KMS-11 (cell line): ENCODE measurements around the gene SYVN1.

Source experiments
- H2AFZ ChIP-seq: fragments of 200-600 bp; sonication (generic); 2 replicates; pipeline ENCODE4 v1.6.1; 2016; ENCODE audit warnings: antibody characterized with exemption, mixed run types, low read depth
- H3K27ac ChIP-seq: fragments of 200-600 bp; sonication (generic); 2 replicates; pipeline ENCODE4 v1.6.1; 2016; ENCODE audit warnings: mild to moderate bottlenecking, mixed run types
- H3K27me3 ChIP-seq: fragments of 200-600 bp; sonication (generic); 2 replicates; pipeline ENCODE4 v1.6.1; 2017; ENCODE audit warnings: mild to moderate bottlenecking, low read depth, mixed run types, moderate library complexity; ENCODE audit not compliant: insufficient read depth
- H3K36me3 ChIP-seq: fragments of 200-600 bp; sonication (generic); 2 replicates; pipeline ENCODE4 v1.6.1; 2017; ENCODE audit warnings: mild to moderate bottlenecking, mixed run types; ENCODE audit not compliant: insufficient read depth
- H3K4me1 ChIP-seq: fragments of 200-600 bp; sonication (generic); 2 replicates; pipeline ENCODE4 v1.6.1; 2016; ENCODE audit warnings: mild to moderate bottlenecking, low read depth, mixed run types; ENCODE audit not compliant: poor library complexity, severe bottlenecking
- H3K4me2 ChIP-seq: fragments of 200-600 bp; sonication (generic); 2 replicates; pipeline ENCODE4 v1.7.0; 2016; ENCODE audit warnings: mild to moderate bottlenecking, mixed run types
- H3K4me3 ChIP-seq: fragments of 200-600 bp; sonication (generic); IDR thresholded peaks from 2 replicates; pipeline ENCODE4 v1.6.1; 2017; ENCODE audit warnings: low read depth, low read length, mixed read lengths; ENCODE audit not compliant: insufficient read depth
- H3K79me2 ChIP-seq: fragments of 200-600 bp; sonication (generic); 2 replicates; pipeline ENCODE4 v1.6.1; 2016; ENCODE audit warnings: low read depth, mixed run types; ENCODE audit not compliant: insufficient read depth
- H3K9ac ChIP-seq: fragments of 200-600 bp; sonication (generic); 2 replicates; pipeline ENCODE4 v1.6.1; 2016; ENCODE audit warnings: mild to moderate bottlenecking, mixed run types
- H4K20me1 ChIP-seq: fragments of 200-600 bp; sonication (generic); 2 replicates; pipeline ENCODE4 v1.6.1; 2016; ENCODE audit warnings: mild to moderate bottlenecking, mixed run types; ENCODE audit not compliant: insufficient read depth
- CTCF ChIP-seq: fragments of 200-600 bp; sonication (generic); conservative IDR thresholded peaks from 2 replicates; pipeline ENCODE4 v1.6.1; 2017; ENCODE audit warnings: low read depth, mild to moderate bottlenecking, antibody characterized with exemption, low read length, moderate library complexity, mixed read lengths

The SYVN1 gene

GRCh38 chr11:65113839-65114238 lies 20.5 kb downstream of the SYVN1 start:
- H4K20me1 ChIP-seq: no peaks in the 10 kb centered on the region
- H3K4me2 ChIP-seq: no peak overlapping the region
- H3K79me2 ChIP-seq: peaks cover 19% of the 10 kb centered on the region
- H3K9ac ChIP-seq: no peak overlapping the region
- H3K4me3 ChIP-seq: no peak overlapping the region
- no peak for TF ChIP-seq CTCF
- no peaks in the 10 kb centered on the region for H3K27me3 ChIP-seq
- H3K27ac ChIP-seq: no peak overlapping the region
- H3K4me1 ChIP-seq: peaks cover 41% of the 10 kb centered on the region
- no peaks in the 10 kb centered on the region for H3K36me3 ChIP-seq
- no peak overlapping the region for H2AFZ ChIP-seq

DNA sequence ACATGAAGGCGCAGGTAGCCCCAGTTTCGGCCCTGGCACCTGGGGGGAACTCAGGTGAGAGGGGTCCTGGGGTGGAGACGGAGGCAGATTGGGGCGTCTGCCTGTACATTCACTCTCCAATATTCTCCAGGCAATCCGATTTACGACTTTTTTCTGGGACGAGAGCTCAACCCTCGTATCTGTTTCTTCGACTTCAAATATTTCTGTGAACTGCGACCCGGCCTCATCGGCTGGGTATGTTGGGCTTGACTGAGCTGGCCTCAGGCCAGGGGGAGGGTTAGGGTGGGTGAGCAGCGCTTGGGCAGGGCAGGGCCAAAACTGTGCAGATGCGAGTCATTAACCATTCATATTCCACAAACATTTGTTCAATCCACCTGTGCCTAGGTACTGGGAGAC lies 21.0 kb downstream of the SYVN1 start:
- Histone ChIP-seq H3K36me3 (no peaks in the 10 kb centered on the region), H3K4me2 (no peak overlapping the region; the same call in 1 of the 2 replicates), H3K4me3 (no peak overlapping the region), H3K27ac (no peak overlapping the region), H2AFZ (no peak overlapping the region), H3K9ac (no peak overlapping the region), H3K79me2 (peaks cover 19% of the 10 kb centered on the region), H3K27me3 (no peaks in the 10 kb centered on the region), H3K4me1 (peaks cover 41% of the 10 kb centered on the region), H4K20me1 (no peaks in the 10 kb centered on the region)
- no peak for TF ChIP-seq CTCF

DNA sequence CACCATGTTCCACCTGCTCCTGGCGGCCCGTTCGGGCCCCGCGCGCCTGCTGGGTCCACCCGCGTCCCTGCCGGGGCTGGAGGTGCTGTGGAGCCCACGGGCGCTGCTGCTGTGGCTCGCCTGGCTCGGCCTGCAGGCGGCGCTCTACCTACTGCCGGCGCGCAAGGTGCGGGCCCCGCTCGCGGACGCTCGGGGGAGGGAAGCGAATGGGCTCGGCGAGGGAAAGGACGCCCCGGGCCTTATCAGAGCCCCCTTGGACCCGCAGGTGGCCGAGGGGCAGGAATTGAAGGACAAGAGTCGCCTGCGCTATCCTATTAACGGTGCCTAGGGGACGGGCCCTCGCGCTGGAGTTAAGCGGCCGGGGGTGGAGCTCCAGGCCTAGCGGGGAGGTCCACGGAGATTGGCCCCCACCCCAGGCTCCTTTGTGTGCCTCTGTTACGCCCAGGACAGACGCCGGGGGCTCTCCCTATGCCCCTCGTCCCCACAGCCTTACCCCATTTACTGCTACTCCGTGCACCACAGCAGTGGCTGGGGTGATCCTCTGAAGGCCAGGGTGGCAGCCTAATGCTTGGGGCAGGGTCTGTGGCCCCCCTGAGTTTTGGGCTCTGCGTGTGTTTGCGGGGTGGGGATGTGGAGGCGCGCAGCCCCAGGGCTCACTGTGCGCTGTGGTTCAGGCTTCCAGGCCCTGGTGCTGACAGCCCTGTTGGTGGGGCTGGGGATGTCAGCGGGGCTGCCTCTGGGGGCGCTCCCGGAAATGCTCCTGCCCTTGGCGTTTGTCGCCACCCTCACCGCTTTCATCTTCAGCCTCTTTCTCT lies 21.6 kb downstream of the SYVN1 start:
- H3K27ac ChIP-seq: no peak overlapping the region
- peak overlapping the region; percentile 81 for H3K4me2 ChIP-seq
- peaks cover 38% of the 10 kb centered on the region for H3K4me1 ChIP-seq
- H2AFZ ChIP-seq: no peak overlapping the region
- no peaks in the 10 kb centered on the region for H3K27me3 ChIP-seq
- H3K36me3 ChIP-seq: no peaks in the 10 kb centered on the region
- H3K9ac ChIP-seq: peak overlapping the region; percentile 34; the same call in 1 of the 2 replicates
- no peaks in the 10 kb centered on the region for H4K20me1 ChIP-seq
- peaks cover 19% of the 10 kb centered on the region for H3K79me2 ChIP-seq
- TF ChIP-seq CTCF: peak; percentile 82
- H3K4me3 ChIP-seq: no peak overlapping the region

DNA sequence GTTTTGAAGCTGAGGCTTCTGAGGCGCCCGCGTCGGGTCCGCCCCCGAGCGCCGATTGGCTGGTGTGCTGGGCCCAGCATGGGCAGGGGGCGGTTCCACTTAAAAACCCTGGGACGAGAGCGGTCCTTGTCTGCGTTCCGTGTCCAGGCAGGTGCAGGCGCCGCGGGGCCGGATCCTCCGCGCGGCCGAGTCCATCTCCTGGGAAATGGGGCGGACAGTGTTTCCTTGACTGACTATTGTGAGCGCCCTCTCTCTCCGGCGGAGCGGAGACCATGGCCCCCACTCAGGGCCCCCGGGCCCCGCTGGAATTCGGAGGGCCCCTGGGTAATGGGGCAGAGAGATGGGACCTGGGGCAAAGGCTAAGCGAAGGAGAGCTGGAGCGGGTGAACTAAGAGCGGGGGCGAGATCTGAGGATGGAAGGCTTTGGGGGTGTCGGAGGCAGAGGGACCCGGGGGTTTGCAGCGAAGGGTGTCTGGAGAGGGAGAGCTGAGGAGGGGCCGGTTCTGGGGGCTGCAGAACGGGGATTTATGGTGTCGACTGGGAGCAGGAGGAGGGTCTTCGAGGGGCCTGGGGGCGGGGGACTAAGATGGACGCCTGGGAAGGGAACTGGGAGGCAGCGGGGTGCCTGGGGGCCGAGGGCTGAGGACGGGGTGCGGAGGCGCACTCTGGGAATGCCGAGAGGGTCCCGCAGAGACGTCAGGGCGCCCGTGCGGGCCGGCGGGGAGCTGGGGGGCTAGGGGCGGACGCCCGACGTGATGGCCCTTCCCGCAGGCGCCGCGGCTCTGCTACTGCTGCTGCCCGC lies 22.4 kb downstream of the SYVN1 start, which contains the start of gene TM7SF2:
TM7SF2 (plus strand) TSS at position 129 of the 802 bp plus-strand sequence; CDS start at position 273, 144 bp downstream.
- Histone ChIP-seq H2AFZ (no peak within 1 kb of the TSS), H3K4me3 (no peak within 1 kb of the TSS), H3K27me3 (no peaks in the 10 kb centered on the region), H3K9ac (peak within 1 kb of the TSS; percentile 34; the same call in 1 of the 2 replicates), H3K36me3 (no peaks in the 10 kb centered on the region), H3K27ac (no peak within 1 kb of the TSS; the same call in 1 of the 2 replicates), H3K4me2 (peak within 1 kb of the TSS; percentile 81), H4K20me1 (no peaks in the 10 kb centered on the region), H3K79me2 (peaks cover 15% of the 10 kb centered on the region), H3K4me1 (peaks cover 38% of the 10 kb centered on the region)
- no peak for TF ChIP-seq CTCF
